AG08395 (cell line): ENCODE results near the gene ROBO4.

Source experiments
- DNase-seq: peaks from one replicate; pipeline ENCODE4 v3.0.0; 2012; ENCODE audit warnings: mixed read lengths, low spot score

The ROBO4 gene

GRCh38 chr11:124889191-124890091 lies 8.2 kb downstream of the ROBO4 start:
- no peak for DNase-seq

- no peak for DNase-seq
Observed at GRCh38 chr11:124887667-124888013, 10.0 kb downstream of the ROBO4 start.

- no peak for DNase-seq
Observed at GRCh38 chr11:124886978-124887666, 10.5 kb downstream of the ROBO4 start.

- no peak for DNase-seq
Observed at GRCh38 chr11:124886476-124886875, 11.2 kb downstream of the ROBO4 start.

GRCh38 chr11:124884869-124885479 lies 12.7 kb downstream of the ROBO4 start:
- no peak for DNase-seq

- DNase-seq, result no peak
Observed at GRCh38 chr11:124884340-124884739, 13.3 kb downstream of the ROBO4 start.

- no peak for DNase-seq
Observed at GRCh38 chr11:124882339-124883071, 15.2 kb downstream of the ROBO4 start.

- no peak for DNase-seq
Observed at GRCh38 chr11:124880958-124881357, 16.7 kb downstream of the ROBO4 start.

GRCh38 chr11:124880290-124880611 lies 17.4 kb downstream of the ROBO4 start:
- no peak for DNase-seq

- no peak for DNase-seq
Observed at GRCh38 chr11:124879493-124880289, 18.0 kb downstream of the ROBO4 start.

- DNase-seq, result no peak
Observed at GRCh38 chr11:124878759-124879492, 18.7 kb downstream of the ROBO4 start.

GRCh38 chr11:124877910-124878758 lies 19.5 kb downstream of the ROBO4 start:
- DNase-seq, result no peak

- DNase-seq, result no peak
Observed at GRCh38 chr11:124877631-124877909, 20.1 kb downstream of the ROBO4 start.

GRCh38 chr11:124876818-124877630 lies 20.6 kb downstream of the ROBO4 start:
- no peak for DNase-seq

- peak; percentile 91 for DNase-seq
Observed at GRCh38 chr11:124875943-124876817, 21.5 kb downstream of the ROBO4 start.

- DNase-seq, result no peak
Observed at GRCh38 chr11:124875401-124875800, 22.3 kb downstream of the ROBO4 start.

- no peak for DNase-seq
Observed at GRCh38 chr11:124874571-124875255, 23.0 kb downstream of the ROBO4 start.

GRCh38 chr11:124873951-124874350 lies 23.7 kb downstream of the ROBO4 start:
- no peak for DNase-seq
